ENCODE measurements around the gene PRPSAP1.

PRPSAP1 gene

DNA sequence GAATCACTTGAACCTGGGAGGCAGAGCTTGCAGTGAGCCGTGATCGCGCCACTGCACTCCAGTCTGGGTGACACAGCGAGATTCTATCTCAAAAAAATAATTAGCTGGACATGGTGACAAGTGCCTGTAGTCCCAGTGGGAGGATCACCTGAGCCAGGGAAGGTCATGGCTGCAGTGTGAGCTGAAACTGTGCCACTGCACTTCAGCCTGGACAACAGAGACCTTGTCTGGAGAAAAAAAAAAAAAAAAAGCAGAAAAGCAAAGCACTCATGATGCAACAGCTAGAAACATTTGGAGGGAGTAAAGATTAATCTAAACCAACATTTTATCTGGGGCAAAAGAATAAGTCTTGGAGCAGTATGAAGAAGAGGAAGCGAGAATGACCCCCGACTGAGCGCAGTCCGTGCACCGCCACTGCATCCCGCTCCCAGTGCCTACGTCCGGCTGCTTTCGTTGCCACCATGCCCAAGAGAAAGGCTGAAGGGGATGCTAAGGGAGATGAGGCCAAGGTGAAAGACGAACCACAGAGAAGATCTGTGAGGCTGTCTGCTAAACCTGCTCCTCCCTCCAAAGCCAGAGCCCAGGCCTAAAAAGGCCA lies 8.2 kb downstream of the PRPSAP1 start:
- H3K4me3 ChIP-seq (ENCODE audit: low read length), result no peak overlapping the region
- TF ChIP-seq, protein P1, sequence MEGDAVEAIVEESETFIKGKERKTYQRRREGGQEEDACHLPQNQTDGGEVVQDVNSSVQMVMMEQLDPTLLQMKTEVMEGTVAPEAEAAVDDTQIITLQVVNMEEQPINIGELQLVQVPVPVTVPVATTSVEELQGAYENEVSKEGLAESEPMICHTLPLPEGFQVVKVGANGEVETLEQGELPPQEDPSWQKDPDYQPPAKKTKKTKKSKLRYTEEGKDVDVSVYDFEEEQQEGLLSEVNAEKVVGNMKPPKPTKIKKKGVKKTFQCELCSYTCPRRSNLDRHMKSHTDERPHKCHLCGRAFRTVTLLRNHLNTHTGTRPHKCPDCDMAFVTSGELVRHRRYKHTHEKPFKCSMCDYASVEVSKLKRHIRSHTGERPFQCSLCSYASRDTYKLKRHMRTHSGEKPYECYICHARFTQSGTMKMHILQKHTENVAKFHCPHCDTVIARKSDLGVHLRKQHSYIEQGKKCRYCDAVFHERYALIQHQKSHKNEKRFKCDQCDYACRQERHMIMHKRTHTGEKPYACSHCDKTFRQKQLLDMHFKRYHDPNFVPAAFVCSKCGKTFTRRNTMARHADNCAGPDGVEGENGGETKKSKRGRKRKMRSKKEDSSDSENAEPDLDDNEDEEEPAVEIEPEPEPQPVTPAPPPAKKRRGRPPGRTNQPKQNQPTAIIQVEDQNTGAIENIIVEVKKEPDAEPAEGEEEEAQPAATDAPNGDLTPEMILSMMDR (conservative IDR thresholded peaks at IDR 0.05; ENCODE audit: low read length), result no peak
- peak; percentile 53 for DNase-seq (ENCODE audit: low read depth)

DNA sequence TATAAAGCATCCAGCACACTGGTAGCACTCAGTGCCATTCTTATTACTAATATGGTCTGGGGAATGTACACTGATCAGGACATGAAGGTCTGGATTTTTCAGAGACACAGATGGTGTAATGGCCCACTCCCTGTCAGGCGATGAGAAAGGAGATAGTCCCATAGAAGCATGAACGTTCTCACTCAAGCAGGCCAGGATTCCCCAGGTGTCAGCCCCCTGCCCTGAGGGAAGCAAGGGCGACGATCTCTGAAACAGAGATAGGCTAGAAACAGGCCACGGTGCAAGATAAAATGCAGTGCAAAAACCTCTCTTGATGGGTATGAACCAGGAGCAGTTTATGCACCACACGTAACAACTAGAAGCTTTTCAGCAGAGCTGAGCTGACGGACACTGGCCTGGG lies 10.6 kb downstream of the PRPSAP1 start:
- TF ChIP-seq, protein P1 (conservative IDR thresholded peaks at IDR 0.05; ENCODE audit: low read length), result no peak
- H3K4me3 ChIP-seq (ENCODE audit: low read length), result no peak overlapping the region
- DNase-seq (ENCODE audit: low read depth), result no peak

GRCh38 chr17:76341301-76341700 lies 12.4 kb downstream of the PRPSAP1 start:
- DNase-seq (ENCODE audit: low read depth), result no peak

DNA sequence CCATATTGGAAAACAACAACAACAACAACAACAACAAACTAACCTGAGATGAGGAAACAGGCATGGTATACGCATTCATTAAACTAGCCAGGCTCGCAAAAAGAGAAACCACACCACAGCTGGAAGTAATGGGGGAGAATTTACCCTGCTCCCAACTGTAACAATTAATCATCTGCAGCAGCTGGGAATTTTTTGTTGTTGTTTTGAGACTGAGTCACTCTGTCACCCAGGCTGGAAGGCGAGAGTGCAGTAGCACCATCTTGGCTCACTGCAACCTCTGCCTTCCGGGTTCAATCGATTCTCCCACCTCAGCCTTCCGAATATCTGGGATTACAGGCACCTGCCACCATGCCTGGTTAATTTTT lies 16.3 kb downstream of the PRPSAP1 start:
- TF ChIP-seq, protein P1 (conservative IDR thresholded peaks at IDR 0.05; ENCODE audit: low read length), result no peak
- H3K4me3 ChIP-seq (ENCODE audit: low read length), result no peak overlapping the region
- DNase-seq (ENCODE audit: low read depth), result peak; percentile 74

More at GRCh38 chr17:76341301-76341700, 12.4 kb downstream of the PRPSAP1 start:
- no peak overlapping the region for H3K4me3 ChIP-seq (ENCODE audit: low read length)
- TF ChIP-seq, protein P1 (conservative IDR thresholded peaks at IDR 0.05; ENCODE audit: low read length), result no peak

GRCh38 chr17:76336756-76337412 lies 16.8 kb downstream of the PRPSAP1 start:
- no peak overlapping the region for H3K4me3 ChIP-seq (ENCODE audit: low read length)
- peak; percentile 31 for DNase-seq (ENCODE audit: low read depth)
- TF ChIP-seq, protein P1 (conservative IDR thresholded peaks at IDR 0.05; ENCODE audit: low read length), result no peak

- H3K4me3 ChIP-seq (ENCODE audit: low read length), result no peak overlapping the region
- DNase-seq (ENCODE audit: low read depth), result no peak
- TF ChIP-seq, protein P1 (conservative IDR thresholded peaks at IDR 0.05; ENCODE audit: low read length), result no peak
These were observed 17.9 kb downstream of the PRPSAP1 start for GRCh38 chr17:76335716-76336381.
